Measurements from ENCODE around the gene MEF2C.

DNA sequence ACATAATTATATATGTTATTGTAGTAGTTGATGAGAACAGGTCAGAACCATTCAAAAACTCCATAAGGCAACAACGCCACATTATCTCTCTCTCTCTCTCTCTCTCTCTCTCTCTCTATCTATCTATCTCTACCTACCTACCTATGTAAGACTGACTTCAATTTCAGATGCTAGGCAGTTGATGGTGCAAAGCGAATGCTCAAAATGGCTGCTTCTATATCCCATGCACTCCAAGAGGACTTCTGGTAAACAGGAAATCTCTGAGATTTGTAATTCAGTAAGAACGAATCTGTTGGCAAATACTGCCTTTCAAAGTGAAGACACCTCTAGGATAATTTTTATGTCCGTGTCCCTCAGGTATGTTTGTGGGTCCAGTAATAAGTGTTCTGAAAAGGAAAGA lies 43.7 kb downstream of the MEF2C start:
- no peak for TF ChIP-seq EZH2 (IDR thresholded peaks at IDR 0.05; ENCODE audit: insufficient read depth, low read length)
- TF ChIP-seq, protein P1, sequence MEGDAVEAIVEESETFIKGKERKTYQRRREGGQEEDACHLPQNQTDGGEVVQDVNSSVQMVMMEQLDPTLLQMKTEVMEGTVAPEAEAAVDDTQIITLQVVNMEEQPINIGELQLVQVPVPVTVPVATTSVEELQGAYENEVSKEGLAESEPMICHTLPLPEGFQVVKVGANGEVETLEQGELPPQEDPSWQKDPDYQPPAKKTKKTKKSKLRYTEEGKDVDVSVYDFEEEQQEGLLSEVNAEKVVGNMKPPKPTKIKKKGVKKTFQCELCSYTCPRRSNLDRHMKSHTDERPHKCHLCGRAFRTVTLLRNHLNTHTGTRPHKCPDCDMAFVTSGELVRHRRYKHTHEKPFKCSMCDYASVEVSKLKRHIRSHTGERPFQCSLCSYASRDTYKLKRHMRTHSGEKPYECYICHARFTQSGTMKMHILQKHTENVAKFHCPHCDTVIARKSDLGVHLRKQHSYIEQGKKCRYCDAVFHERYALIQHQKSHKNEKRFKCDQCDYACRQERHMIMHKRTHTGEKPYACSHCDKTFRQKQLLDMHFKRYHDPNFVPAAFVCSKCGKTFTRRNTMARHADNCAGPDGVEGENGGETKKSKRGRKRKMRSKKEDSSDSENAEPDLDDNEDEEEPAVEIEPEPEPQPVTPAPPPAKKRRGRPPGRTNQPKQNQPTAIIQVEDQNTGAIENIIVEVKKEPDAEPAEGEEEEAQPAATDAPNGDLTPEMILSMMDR (IDR thresholded peaks at IDR 0.05; ENCODE audit: insufficient read depth, low read depth, low read length) = no peak
